ENCODE data around the gene NOTCH1. TPM values are rescaled to one million over a fixed set of nuclear protein-coding genes. Genes with fewer than 3 reads are reported as not detected.
A peak's percentile ranks its signal among the peaks of the same experiment; 100 is the strongest.

Gene NOTCH1
- 16.7 TPM for total RNA-seq
- polyA plus RNA-seq (ENCODE audit: insufficient read depth in 1 of 8, insufficient read length in 8 of 8, low replicate concordance in 1 of 8), result 10 to 100 TPM; 18.5 to 39.5 (median 27.9) TPM
- long read RNA-seq, donor 1, partial matches to known transcripts, result 45 of 51 reads
- long read RNA-seq, donor 1, other reads (novel, unspliced or antisense), result 6 of 51 reads
- long read RNA-seq, donor 2, result 0 reads
- long read RNA-seq, donor 3, result 0 reads
- long read RNA-seq, donor 4, result 0 reads
- long read RNA-seq, donor 5, full-length matches to known transcripts, result 1 of 1 reads
- long read RNA-seq, donor 5, partial matches to known transcripts, result 0 of 1 reads
- long read RNA-seq, donor 5, other reads (novel, unspliced or antisense), result 0 of 1 reads
- long read RNA-seq, donor 6, result 0 reads
- long read RNA-seq, donor 7, partial matches to known transcripts, result 0 of 1 reads
- long read RNA-seq, donor 7, other reads (novel, unspliced or antisense), result 0 of 1 reads
- long read RNA-seq, donor 8, result 0 reads
- long read RNA-seq, donor 9, result 0 reads
- long read RNA-seq, donor 10, result 0 reads
- long read RNA-seq, donor 11, result 0 reads

DNA sequence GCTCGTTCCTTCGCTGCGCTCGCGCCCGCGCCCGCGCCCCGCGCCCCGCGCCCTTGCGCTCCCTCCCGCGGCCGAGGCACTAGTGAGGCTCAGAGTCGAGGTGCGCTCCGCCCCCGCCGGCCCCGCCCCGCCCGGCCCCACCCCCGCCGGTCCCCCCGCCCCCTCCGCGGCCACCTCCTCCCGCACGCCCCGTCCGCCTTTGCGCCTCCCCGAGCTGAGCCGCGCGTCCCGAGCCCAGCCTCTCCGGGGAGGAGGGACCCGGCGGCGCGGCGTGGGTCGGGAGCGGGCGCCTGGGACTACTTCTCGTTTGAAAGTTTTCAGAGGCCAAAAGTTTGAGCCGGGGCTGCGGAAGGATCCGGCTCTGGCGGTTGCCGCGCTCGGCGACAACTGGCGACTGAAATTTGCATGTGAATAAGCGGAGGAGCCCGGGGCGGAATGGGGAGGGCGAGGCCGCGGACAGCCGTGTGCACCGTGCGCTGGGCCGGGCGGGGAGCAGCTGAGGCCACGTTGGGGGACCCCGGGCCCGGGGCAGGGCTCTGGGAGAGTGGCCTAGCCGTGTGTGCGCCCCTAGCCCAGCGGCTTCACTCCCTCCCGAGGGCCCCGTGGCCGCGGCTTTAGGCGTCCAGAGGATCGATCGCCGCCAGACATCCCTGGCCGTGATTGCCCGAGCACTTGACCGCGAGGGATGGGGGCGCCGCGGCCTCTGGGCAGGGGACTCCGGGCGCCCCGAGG lies at the start of gene NOTCH1:
NOTCH1 (minus strand) TSS at position 84 of the 732 bp plus-strand sequence. CDS start 262 bp downstream, outside the sequence.
- peaks cover 68% of the 10 kb centered on the region for H3K4me1 ChIP-seq (ENCODE audit: control insufficient read depth, insufficient read depth, low read length)
- DNase-seq, result peak; percentile 97

DNA sequence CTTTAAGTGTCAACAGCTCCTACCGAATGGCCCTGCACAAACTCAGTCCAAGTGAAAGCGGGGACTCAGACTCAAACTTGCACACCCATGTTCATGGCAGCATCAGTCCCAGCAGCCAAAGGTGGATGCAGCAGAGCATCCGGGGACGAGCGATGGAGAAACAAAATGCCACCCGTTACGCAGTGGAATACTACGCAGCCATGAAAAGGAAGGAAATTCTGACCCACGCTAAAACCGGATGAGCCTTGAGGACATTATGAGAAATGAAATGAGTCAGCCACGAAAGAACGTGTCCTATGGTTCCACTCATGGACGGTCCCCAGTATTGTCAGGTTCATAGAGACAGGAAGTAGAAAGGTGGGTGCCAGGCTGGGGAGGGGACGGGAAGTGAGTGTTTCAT lies 48.6 kb upstream of the NOTCH1 start:
- peaks cover 2% of the 10 kb centered on the region for H3K27me3 ChIP-seq (ENCODE audit: control insufficient read depth, insufficient read depth, low read length)
- no peaks in the 10 kb centered on the region for H3K9me3 ChIP-seq (replicated peaks; ENCODE audit: control insufficient read depth, low read depth, low read length)
- H3K27ac ChIP-seq (ENCODE audit: low read length), result no peak overlapping the region
- no peaks in the 10 kb centered on the region for H3K36me3 ChIP-seq (ENCODE audit: control insufficient read depth, insufficient read depth, low read length)
- no peak for DNase-seq
- no peak overlapping the region for H3K4me3 ChIP-seq (ENCODE audit: low read length)
- 92% methylated on average over 14 of the region's 14 CpGs for WGBS (ENCODE audit: insufficient coverage)
- peaks cover 46% of the 10 kb centered on the region for H3K4me1 ChIP-seq (ENCODE audit: control insufficient read depth, insufficient read depth, low read length)

More for the DNA sequence above, at the start of gene NOTCH1:
- H3K4me3 ChIP-seq (ENCODE audit: low read length), result peak within 1 kb of the TSS; percentile 71
- H3K27ac ChIP-seq (ENCODE audit: low read length), result peak within 1 kb of the TSS; percentile 87
- H3K36me3 ChIP-seq (ENCODE audit: control insufficient read depth, insufficient read depth, low read length), result peaks cover 22% of the 10 kb centered on the region
- under 1% methylated on average over 76 of the region's 94 CpGs for WGBS (ENCODE audit: insufficient coverage)
- no peaks in the 10 kb centered on the region for H3K9me3 ChIP-seq (replicated peaks; ENCODE audit: control insufficient read depth, low read depth, low read length)
- H3K27me3 ChIP-seq (ENCODE audit: control insufficient read depth, insufficient read depth, low read length), result no peaks in the 10 kb centered on the region

DNA sequence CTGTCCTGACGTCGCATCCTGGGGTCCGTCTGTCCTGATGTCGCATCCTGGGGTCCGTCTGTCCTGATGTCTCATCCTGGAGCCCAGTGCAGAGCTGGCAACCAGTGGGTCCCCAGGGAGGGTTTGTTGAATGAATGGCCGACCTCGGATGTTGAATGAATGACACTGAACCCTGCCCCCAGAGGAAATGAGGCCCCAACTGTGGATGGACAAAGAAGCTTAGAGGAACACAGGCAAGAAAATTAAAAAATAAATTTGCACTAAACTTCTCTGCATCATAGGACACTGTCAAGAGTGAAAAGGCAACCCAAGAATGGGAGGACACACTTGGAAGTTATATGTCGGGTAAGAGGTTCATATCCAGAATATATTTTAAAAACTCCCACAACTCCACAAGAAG lies 47.7 kb upstream of the NOTCH1 start:
- Histone ChIP-seq H3K4me1 (ENCODE audit: control insufficient read depth, insufficient read depth, low read length) (peaks cover 47% of the 10 kb centered on the region), H3K36me3 (ENCODE audit: control insufficient read depth, insufficient read depth, low read length) (no peaks in the 10 kb centered on the region), H3K27ac (ENCODE audit: low read length) (no peak overlapping the region), H3K9me3 (replicated peaks; ENCODE audit: control insufficient read depth, low read depth, low read length) (no peaks in the 10 kb centered on the region), H3K4me3 (ENCODE audit: low read length) (no peak overlapping the region), H3K27me3 (ENCODE audit: control insufficient read depth, insufficient read depth, low read length) (peaks cover 2% of the 10 kb centered on the region)
- DNase-seq, result no peak
- 72% methylated on average over 7 of the region's 8 CpGs for WGBS (ENCODE audit: insufficient coverage)

DNA sequence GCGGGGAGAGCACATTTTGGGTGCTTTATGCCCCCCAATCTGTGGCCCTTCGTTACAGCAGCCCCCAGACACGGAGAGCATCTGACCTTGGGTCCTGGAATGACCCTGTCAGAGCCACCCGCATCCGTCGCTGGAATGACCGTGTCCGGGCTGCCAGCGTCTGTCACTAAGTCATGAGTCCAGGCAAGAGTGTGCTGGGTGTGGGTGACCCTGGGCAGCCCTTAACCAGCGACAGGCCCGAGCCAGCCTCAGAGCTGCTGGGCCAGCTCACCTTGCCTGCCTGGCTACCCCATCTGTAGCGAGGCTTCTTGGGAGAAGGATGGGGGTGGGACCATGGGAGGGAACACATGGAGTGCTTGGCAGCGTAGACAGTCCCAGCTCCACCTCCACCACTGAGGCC lies 46.8 kb upstream of the NOTCH1 start:
- 82% methylated on average over 9 of the region's 13 CpGs for WGBS (ENCODE audit: insufficient coverage)
- no peaks in the 10 kb centered on the region for H3K9me3 ChIP-seq (replicated peaks; ENCODE audit: control insufficient read depth, low read depth, low read length)
- no peak overlapping the region for H3K27ac ChIP-seq (ENCODE audit: low read length)
- DNase-seq, result no peak
- peaks cover 56% of the 10 kb centered on the region for H3K4me1 ChIP-seq (ENCODE audit: control insufficient read depth, insufficient read depth, low read length)
- H3K27me3 ChIP-seq (ENCODE audit: control insufficient read depth, insufficient read depth, low read length), result peaks cover 2% of the 10 kb centered on the region
- H3K4me3 ChIP-seq (ENCODE audit: low read length), result no peak overlapping the region
- no peaks in the 10 kb centered on the region for H3K36me3 ChIP-seq (ENCODE audit: control insufficient read depth, insufficient read depth, low read length)

DNA sequence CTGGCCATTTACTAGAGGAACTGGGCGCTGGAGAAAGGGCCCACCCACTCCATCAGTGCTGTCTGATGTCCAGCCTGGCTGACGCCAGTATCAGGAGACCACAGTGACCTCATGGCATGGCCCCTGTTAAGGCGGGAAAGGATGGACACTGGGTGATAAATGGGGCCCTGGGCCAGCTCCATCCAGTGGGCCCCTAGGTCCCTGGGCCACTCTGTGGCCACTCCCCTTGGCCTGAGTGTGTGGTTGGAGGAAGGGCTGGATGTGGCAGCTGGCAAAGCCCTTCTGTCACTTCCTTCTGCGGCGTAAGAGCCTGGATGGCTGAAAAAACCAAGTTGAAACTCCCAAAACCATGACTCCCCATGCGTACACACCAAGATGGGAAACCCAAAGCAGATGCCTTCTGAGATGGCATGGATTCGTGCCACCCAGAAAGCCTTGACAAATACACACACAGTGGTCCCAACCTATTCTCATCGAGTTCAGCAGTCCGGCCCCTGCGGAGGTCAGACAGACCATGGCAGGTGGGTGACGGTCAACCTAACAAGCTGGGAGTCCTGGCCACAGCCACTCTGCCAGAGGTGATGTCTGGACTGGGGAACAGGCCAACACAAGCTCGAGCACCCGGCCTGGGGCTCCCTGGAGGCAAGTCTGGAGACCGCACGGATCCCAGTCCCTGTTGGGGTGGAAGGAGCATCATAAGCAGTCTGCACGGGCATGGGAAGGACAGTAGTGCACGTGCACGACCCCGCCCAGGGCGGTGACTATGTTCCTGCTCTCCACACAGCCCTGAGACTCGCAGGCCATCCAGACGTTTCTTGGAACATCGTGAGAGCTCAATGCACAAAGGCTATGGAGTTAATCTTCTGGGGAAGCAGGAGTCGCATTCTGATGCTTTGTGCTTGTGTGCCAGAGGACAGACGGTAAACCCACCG lies 45.2 kb upstream of the NOTCH1 start:
- Histone ChIP-seq H3K27ac (ENCODE audit: low read length) (peak overlapping the region; percentile 7), H3K36me3 (ENCODE audit: control insufficient read depth, insufficient read depth, low read length) (no peaks in the 10 kb centered on the region)

DNA sequence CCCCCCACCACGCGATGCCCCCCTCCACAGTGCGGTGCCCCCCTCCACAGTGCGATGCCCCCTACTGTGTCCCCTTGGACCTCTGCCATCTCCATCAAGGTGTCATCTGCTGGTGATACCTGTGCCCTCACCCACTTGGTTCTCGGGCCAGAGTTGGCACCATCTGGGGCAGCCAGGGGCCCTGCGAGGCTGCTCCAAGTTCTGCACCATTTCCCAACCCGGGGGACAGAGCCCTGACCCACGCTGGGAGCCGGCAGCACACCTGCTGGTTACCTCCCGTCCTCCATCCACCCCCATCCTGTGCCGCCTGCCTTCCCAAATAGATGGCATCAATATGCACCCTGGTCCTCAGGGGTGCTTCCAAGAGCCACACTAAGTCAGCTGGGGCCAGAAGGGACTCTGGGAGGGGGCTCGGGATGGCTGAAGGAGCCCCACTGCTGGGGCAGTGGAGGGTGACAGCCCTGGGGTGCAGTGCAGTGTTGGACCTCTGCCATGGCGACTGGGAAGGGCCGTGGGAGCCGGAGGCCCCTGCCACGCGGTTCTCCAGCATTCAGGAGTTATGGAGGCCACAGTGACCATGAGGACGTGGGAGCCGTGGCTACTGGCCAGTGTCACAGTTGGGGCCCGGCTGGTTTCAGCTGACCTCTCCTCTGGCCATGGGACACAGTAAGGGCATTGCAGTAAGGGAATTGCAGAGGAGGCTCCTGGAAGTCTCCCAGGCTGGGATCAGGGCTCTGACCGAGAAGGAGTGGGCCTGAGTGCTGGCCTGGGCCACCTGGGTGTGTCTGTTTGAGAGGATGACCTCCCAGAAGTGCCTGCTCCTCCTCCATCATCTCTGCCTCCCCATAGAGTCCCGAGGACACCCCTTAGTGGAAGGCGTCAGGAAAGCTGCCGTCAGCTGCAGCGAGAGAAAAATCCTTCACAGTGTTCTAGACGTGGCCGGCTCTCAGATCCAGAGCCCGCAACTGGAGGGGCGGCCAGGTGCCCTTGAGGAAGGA lies 44.2 kb upstream of the NOTCH1 start:
- WGBS (ENCODE audit: insufficient coverage), result 48% methylated on average over 20 of the region's 29 CpGs
- H3K4me1 ChIP-seq (ENCODE audit: control insufficient read depth, insufficient read depth, low read length), result peaks cover 67% of the 10 kb centered on the region
- peak overlapping the region; percentile 23 for H3K27ac ChIP-seq (ENCODE audit: low read length)
- no peaks in the 10 kb centered on the region for H3K36me3 ChIP-seq (ENCODE audit: control insufficient read depth, insufficient read depth, low read length)
- peaks cover 5% of the 10 kb centered on the region for H3K27me3 ChIP-seq (ENCODE audit: control insufficient read depth, insufficient read depth, low read length)
- H3K9me3 ChIP-seq (replicated peaks; ENCODE audit: control insufficient read depth, low read depth, low read length), result no peaks in the 10 kb centered on the region
- DNase-seq, result peak; percentile 71
- no peak overlapping the region for H3K4me3 ChIP-seq (ENCODE audit: low read length)

More for the DNA sequence above, 45.2 kb upstream of the NOTCH1 start:
- peaks cover 57% of the 10 kb centered on the region for H3K4me1 ChIP-seq (ENCODE audit: control insufficient read depth, insufficient read depth, low read length)
- WGBS (ENCODE audit: insufficient coverage), result 70% methylated on average over 16 of the region's 26 CpGs
- DNase-seq, result no peak
- no peak overlapping the region for H3K4me3 ChIP-seq (ENCODE audit: low read length)
- peaks cover 5% of the 10 kb centered on the region for H3K27me3 ChIP-seq (ENCODE audit: control insufficient read depth, insufficient read depth, low read length)
- no peaks in the 10 kb centered on the region for H3K9me3 ChIP-seq (replicated peaks; ENCODE audit: control insufficient read depth, low read depth, low read length)

DNA sequence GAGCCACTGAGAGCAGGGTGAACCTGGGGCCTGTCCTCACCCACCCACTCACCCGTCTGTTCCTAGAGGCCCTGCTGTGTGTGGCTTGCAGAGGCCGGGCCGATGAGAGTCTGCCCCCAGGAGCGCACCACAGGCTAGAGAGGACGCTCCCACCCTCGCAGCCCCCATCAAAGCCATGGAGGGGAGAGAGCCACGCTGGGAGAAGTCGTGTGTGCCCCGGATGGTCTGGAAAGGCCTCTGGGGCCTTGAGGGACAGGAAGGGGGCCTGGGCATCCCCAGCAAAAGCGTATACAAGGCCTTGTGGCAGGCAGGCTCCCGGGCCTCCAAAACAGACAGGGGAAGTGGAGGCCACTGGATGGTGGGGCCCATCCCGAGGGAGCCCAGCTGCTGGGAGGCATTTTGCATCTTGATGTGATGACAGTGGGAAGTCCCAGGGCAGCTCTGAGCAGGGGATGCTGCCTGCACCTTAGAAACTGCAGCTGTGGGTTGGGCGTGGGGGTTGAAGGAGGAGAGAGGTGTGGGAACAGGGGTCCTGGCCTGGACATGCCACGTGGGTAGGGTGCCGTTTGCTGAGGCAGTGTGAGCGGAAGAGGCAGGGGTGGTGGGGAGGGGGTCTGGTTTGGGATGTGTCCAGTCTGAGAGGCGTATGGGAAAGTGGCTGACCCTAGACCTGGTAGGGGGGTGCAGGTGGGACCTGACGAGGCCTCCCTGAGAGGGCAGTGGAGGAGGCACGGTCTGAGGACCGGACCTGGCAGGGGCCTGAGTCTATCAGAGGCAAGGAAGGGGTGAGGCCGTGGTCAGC lies 43.0 kb upstream of the NOTCH1 start:
- H3K27ac ChIP-seq (ENCODE audit: low read length), result peak overlapping the region; percentile 88
- H3K9me3 ChIP-seq (replicated peaks; ENCODE audit: control insufficient read depth, low read depth, low read length), result no peaks in the 10 kb centered on the region
- H3K36me3 ChIP-seq (ENCODE audit: control insufficient read depth, insufficient read depth, low read length), result no peaks in the 10 kb centered on the region
- DNase-seq, result no peak
- H3K27me3 ChIP-seq (ENCODE audit: control insufficient read depth, insufficient read depth, low read length), result peaks cover 3% of the 10 kb centered on the region
- WGBS (ENCODE audit: insufficient coverage), result 44% methylated on average over 18 of the region's 21 CpGs
- peaks cover 79% of the 10 kb centered on the region for H3K4me1 ChIP-seq (ENCODE audit: control insufficient read depth, insufficient read depth, low read length)
- H3K4me3 ChIP-seq (ENCODE audit: low read length), result no peak overlapping the region

DNA sequence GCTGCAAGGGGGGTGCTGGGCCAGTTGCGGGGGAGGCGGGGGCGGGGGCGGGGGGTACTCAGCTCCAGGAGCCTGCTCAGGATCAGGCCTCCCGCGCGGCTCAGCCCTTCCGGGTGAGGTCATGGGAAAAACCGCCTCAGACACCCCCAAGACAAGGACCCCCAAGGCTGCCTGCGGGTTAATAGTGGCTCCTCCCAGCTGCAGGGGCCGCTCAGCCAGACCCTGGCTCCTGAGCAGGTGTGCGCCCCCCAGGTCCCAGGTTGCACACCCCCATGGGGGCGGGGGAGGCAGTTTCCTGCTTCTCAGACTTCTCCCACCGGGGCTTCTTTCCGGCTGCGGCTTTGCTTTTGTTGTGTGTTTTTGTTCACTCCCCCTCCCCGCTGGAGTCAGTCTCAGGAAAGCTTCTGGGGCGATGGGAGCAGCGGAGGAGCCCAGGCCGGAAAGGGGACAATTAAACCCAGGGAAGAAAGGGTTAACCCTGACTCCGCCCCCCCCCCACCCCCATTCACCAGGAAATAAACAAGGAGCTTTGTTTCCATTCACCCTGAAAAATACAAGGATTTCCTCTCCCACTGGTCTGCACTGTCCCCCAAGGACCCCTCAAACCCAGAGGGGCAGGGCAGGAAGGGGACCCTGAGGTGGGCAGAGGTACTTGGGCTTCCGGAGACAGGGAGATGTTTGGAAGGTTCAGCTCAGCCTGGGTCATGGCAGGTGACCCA lies 42.3 kb upstream of the NOTCH1 start:
- Histone ChIP-seq H3K9me3 (replicated peaks; ENCODE audit: control insufficient read depth, low read depth, low read length) (no peaks in the 10 kb centered on the region), H3K27me3 (ENCODE audit: control insufficient read depth, insufficient read depth, low read length) (peaks cover 3% of the 10 kb centered on the region), H3K36me3 (ENCODE audit: control insufficient read depth, insufficient read depth, low read length) (no peaks in the 10 kb centered on the region), H3K27ac (ENCODE audit: low read length) (peak overlapping the region; percentile 88), H3K4me1 (ENCODE audit: control insufficient read depth, insufficient read depth, low read length) (peaks cover 80% of the 10 kb centered on the region), H3K4me3 (ENCODE audit: low read length) (no peak overlapping the region)
- 3% methylated on average over 8 of the region's 22 CpGs for WGBS (ENCODE audit: insufficient coverage)
- peak; percentile 80 for DNase-seq
